Hematopoietic multipotent progenitor cell treated with erythropoietin and hydrocortisone succinate and interleukin-3 and kit ligand, for 8 days (in vitro differentiated cells): ENCODE data around the gene SPAG5.
A peak's percentile ranks its signal among the peaks of the same experiment; 100 is the strongest.
"Not testable (repeated sequence)": the region's sequence is repeated elsewhere in the genome, so short reads cannot be mapped to it uniquely, and the experiment has no call there.

ENCODE experiments used
- DNase-seq: peaks from one replicate; pipeline ENCODE4 v3.0.0-alpha.2; 2015

Gene SPAG5

GRCh38 chr17:28598799-28599310 is at the start of gene SPAG5:
TSS of gene SPAG5 (minus strand) at chr17:28599025. CDS start at chr17:28598946, 79 bp downstream.
- DNase-seq, result peak; percentile 95

- no peak for DNase-seq
Observed at GRCh38 chr17:28646039-28646754, 47.4 kb upstream of the SPAG5 start.

- DNase-seq, result no peak
Observed at GRCh38 chr17:28645576-28645939, 46.7 kb upstream of the SPAG5 start.

- DNase-seq, result peak; percentile 94
Observed at GRCh38 chr17:28644787-28645575, 46.2 kb upstream of the SPAG5 start, which contains the start of gene BLTP2. TSS of gene BLTP2 (minus strand) at chr17:28645158. CDS start at chr17:28645056, 102 bp downstream.

- peak; percentile 76 for DNase-seq
Observed at GRCh38 chr17:28643983-28644786, 45.4 kb upstream of the SPAG5 start.

- no peak for DNase-seq
Observed at GRCh38 chr17:28641579-28641978, 42.8 kb upstream of the SPAG5 start.

GRCh38 chr17:28635506-28635905 is 36.7 kb upstream of the SPAG5 start:
- no peak for DNase-seq

- no peak for DNase-seq
Observed at GRCh38 chr17:28634206-28634865, 35.5 kb upstream of the SPAG5 start.

GRCh38 chr17:28626818-28627217 is 28.0 kb upstream of the SPAG5 start:
- DNase-seq, result no peak

GRCh38 chr17:28624148-28624547 is 25.3 kb upstream of the SPAG5 start:
- no peak for DNase-seq

- no peak for DNase-seq
Observed at GRCh38 chr17:28623696-28624095, 24.9 kb upstream of the SPAG5 start.

- no peak for DNase-seq
Observed at GRCh38 chr17:28622186-28622585, 23.4 kb upstream of the SPAG5 start.

- DNase-seq, result no peak
Observed at GRCh38 chr17:28620010-28620409, 21.2 kb upstream of the SPAG5 start.

GRCh38 chr17:28618464-28618863 is 19.6 kb upstream of the SPAG5 start:
- DNase-seq, result no peak

GRCh38 chr17:28616281-28616680 is 17.5 kb upstream of the SPAG5 start:
- no peak for DNase-seq

- no peak for DNase-seq
Observed at GRCh38 chr17:28615260-28615940, 16.6 kb upstream of the SPAG5 start.

GRCh38 chr17:28613931-28614381 is 15.1 kb upstream of the SPAG5 start, which contains the start of gene RSKR:
TSS of gene RSKR (minus strand) at chr17:28614185. CDS start at chr17:28614161, 24 bp downstream.
- no peak for DNase-seq

GRCh38 chr17:28612936-28613872 is 14.4 kb upstream of the SPAG5 start:
- DNase-seq, result peak; percentile 50

- DNase-seq, result no peak
Observed at GRCh38 chr17:28612531-28612930, 13.7 kb upstream of the SPAG5 start.

- DNase-seq, result no peak
Observed at GRCh38 chr17:28610376-28610775, 11.6 kb upstream of the SPAG5 start.

GRCh38 chr17:28604031-28604430 is 5.2 kb upstream of the SPAG5 start:
- not testable (repeated sequence) for DNase-seq
